GM20431 (cell line): ENCODE data around the gene KRT72.

Experiments
- in situ Hi-C: fragments of 300-500 bp; cut with MseI, MboI; formaldehyde crosslinking; loops from one replicate; pipeline ENCODE4 v1.15.0; 2020; ENCODE audit warnings: low sequenced_read_pairs; ENCODE audit not compliant: unreplicated experiment

KRT72 gene

GRCh38 chr12:52600941-52601481, at the start of gene KRT72:
Gene KRT72, minus strand, starts transcription at chr12:52601463. Its CDS starts 11 bp downstream, at chr12:52601452.
- in situ Hi-C loops = no loop called here

DNA sequence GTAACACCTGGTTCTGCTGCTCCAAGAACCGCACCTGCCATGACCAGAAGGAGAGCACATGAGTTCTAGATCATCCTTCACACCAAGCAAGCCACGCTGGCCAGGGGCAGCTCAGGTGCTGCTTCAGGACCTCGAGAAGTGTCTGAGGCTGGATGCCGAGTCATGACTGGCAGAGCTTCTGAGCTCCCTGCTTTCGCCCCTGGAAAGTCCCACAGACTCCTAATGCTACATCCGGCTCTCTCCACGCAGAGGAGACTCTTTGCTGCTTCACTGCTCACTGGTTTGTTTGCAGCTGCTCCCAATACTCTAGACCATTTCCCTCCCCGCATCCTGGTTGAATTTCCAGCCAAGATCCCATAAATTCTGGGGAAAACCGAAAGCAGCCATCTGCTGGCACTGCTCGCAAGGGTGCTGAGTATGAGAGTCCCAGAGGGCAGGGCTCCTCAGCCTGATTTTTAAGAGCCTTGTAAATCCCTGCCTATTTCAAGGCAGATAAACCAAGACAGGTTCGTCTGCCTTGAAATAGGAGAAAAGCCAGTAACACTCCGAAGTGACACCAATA, 49.3 kb upstream of the KRT72 start:
- in situ Hi-C loops = no loop called here

- in situ Hi-C loops = no loop called here
Observed at GRCh38 chr12:52649066-52649465, 47.8 kb upstream of the KRT72 start.

GRCh38 chr12:52648012-52648550, 46.8 kb upstream of the KRT72 start:
- in situ Hi-C loops = no loop called here

DNA sequence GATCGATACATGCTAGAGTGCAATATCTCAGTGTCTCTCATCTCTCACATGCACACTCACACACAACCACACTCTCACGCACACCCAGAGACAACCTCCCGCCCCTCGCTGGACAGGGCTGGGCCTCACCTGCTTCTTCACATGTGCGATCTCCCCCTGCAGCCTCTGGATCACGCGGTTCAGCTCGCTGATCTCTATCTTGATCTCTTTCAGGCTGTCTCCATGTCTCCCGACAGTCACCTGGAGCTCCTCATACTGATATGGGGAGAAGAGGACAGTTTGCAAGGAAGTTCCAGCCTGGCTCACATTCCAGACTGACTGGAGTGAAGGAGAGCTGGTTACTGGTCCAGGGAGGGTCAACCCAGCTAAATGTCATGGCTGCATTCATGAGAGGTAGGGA, 46.3 kb upstream of the KRT72 start:
- in situ Hi-C loops = no loop called here

DNA sequence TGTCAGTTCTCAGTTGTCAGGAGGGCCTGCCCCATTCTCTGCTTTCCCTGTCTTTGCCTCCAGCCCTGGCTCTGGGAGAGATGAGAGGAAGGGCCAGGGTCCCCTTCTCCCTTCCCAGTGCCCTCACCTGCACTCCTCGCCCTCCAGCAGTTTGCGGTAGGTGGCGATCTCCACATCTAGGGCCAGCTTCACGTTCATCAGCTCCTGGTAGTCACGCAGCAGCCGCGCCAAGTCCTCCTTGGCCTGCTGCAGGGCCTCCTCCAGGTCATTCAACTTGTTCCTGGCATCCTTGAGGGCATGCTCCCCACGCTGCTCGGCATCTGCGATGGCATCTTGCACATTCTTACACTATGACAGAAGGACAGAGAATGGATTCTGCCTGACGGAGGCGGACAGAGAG, 45.4 kb upstream of the KRT72 start:
- in situ Hi-C loops = no loop called here

DNA sequence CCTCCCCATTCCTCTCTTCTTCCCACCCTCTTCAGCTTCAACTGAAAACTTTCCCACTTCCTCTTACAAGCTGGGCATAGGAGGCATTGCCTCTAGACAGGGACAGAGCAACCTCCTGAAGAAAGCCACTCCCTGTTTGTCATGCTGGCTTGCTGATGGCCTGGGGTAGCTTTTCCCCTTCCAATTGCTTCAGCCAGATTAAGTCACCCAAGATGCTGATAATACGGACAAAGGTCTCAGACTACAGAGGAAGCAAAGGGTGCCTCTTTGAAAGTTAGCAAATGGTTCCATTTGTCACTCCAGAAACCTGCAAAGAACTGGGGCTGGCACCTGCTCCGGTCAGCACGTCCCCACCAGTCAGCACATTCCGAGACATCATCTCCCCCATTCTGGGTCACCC, 44.7 kb upstream of the KRT72 start:
- in situ Hi-C loops = no loop called here

- in situ Hi-C loops = no loop called here
Observed at GRCh38 chr12:52645120-52645761, 44.0 kb upstream of the KRT72 start.

DNA sequence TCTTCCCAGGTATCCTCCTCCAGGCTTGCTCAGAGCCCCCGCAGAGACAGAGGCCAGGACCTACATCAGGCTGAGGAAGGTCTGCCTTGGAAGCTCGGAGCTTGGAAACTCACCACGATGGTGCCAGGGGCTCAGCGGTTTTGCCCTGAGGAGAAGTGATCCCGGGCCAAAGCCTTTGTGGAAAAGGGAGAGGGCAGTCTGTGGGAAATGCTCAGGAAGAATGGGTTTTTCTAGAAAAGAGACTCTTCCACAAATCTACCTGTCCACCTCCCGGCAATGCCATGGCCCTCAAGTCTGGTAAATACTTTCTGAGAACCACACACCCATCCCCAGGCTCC, 42.8 kb upstream of the KRT72 start:
- in situ Hi-C loops = no loop called here

DNA sequence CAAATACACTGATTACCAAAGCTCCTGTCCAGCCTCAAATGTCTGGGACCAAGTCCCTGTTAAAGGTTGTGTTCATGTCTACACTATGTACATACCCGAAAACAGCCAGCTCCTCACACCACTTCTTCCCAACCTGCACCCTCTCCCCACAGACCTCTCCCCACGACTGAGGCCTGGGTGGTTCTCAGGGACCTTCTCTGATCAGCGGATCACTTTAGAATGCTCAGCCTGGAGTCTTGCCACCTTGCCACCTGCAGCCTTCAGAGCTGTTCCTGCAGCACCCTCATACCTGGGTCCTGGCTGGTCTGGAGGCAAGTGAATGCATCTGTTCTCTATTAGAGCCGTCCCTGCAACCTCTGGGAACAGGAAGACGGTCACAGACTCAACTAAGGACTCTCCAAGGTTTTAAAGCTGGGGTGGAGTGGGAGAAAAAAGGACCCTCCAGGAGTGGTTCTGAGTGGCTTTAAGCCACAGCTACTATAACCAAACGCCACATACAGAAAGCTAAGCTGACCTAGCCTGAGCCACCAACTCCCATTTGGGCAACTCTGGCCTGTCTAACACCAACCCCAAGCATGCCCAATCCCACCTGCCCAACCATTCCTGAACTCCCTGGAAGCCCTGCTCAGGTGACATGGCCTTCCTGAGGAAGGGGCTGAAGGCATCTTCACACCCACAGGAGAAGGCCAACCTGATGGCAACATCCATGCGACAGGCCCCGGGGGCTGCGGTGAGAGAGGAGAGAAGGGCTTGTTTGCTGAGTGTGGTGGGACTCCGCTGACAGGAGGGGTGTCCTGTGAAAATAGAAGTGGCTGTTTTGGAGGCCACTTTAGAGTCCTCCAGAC, 42.2 kb upstream of the KRT72 start:
- in situ Hi-C loops = no loop called here

DNA sequence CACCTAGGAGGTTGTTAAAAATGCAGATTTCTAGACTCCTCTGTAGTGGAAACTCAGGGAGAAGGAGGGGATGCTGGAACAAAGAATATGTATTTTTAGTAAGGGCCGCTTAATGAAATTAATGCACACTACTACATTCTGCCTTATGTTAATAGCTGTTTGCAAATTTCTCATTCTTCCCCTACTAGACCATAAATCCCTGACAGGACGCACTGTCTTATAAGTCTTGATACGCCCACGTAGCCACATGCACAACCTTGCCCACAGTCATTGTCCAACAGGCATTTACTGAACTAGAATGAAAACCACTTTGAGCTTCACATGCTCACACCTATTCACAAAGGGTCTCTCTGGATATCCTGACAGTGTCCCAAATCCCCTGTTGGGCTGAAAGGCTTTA, 40.2 kb upstream of the KRT72 start:
- in situ Hi-C loops = no loop called here

- in situ Hi-C loops = no loop called here
Observed at GRCh38 chr12:52637299-52637698, 36.0 kb upstream of the KRT72 start.

GRCh38 chr12:52636592-52637258, 35.5 kb upstream of the KRT72 start:
- in situ Hi-C loops = no loop called here

DNA sequence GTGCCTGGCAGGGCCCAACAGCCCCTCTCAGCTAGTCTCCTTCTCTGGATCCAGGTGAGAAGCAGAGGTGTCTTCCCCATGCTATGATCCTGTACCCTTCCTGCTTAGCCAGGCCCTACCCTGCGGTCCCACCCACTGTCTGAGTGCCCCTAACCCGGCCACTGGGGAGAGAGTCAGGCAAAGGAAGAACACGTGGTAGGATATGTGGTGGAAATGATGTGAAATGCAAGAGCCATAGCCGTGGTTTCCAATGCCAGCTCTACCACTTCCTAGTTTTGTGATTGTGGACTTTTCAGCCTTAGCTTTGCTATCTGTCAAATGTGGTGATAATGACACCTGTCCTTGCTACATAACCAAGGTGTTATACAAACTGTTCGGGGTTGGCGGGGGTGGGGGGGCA, 34.9 kb upstream of the KRT72 start:
- in situ Hi-C loops = no loop called here

DNA sequence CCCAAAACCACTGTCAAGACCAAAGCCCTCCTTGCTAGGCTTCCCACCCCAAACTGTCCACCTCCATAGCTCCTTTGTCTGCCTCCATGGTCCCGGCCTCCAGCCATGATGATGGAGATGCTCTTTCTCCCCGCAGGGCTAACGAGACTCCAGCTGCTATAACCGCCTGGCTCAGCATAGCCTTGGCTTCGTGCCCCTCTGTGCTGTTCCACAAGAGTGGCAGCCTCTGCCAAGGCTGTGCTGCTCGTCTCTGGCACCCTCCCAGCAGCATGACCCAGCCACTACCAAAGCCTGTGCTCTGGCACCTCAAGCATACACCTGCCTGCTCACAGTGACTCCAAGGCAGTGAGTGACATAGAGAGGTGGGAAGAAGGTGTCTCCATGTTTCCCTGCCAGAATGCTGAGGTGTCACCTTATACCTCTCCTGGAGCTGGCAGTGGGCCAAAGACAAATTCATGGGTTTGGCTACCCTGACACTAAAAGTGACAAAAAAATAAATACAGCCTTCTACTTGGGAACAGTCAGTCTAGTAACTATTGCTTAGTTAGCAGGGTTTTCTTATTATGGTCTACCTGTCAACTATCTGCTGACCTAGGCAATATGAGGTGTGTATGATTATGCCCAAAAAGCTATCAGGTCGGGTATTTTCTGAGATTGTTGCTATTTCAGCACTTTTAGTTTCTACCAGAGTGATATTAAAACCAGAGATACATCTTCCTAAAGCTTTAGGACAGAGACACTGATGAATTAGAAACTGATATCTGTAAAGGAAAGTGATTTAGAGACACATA, 33.2 kb upstream of the KRT72 start:
- in situ Hi-C loops = no loop called here

DNA sequence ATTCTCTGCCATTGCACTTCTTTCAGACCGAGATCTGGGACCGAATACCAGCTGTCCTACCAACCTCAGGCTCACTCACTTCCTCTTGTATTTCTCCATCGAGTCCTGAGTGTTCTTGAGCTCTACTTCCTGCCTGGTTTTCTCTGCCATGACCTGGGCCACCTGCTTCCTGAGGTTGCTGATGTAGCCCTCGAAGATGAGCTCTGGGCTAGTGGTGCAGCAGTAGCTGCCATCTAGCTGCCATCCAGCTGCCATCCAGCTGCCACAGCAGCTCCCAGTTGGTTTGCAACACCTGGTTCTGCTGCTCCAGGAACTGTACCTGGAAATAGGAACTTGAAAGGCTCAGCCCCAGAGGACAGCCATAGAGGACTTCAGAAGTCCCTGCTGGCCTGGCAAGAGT, 32.1 kb upstream of the KRT72 start:
- in situ Hi-C loops = no loop called here

GRCh38 chr12:52632656-52633055, 31.4 kb upstream of the KRT72 start:
- in situ Hi-C loops = no loop called here

DNA sequence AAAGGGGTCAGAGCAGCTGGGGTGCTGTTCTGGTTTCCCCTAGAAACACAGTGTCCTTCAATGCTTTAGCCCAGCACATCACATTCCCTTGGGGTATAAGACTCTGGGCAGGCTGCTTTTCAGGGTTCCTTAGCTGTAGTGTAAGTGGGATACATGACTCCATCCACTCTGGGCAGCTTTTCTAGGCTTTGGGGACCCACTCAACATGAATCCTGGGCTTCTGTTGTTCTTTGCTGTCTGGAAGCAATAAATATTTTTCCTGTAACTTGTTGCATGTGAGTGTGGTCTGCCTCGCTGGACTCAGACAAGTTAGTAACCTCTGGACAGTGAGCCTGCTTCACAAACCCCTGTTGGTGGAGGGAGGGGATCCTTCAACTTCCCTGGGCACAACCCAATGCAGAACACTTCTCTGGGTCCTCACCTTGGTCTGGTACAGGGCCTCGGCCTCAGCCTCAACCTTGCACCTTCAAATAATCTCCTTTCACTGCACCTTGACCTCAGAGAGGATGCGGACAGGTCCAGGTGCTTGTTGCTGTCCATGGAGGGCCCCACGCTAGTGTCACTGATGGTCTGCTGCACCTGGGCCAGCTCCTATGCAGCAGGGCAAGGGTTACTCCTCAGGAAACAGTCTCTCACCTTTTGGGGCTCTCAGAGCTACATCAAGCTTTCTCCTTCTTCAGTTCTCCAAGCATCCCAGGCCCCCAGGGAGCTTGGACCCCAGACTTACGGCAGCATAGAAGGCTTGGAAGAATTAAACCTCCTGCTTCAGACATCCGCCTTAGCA, 30.6 kb upstream of the KRT72 start:
- in situ Hi-C loops = no loop called here

GRCh38 chr12:52631264-52631663, 30.0 kb upstream of the KRT72 start:
- in situ Hi-C loops = no loop called here
